Astrocyte (in vitro differentiated cells and primary cell): ENCODE measurements around the gene PPTC7. TPM values are rescaled to one million over a fixed set of nuclear protein-coding genes. Genes with fewer than 3 reads are reported as not detected.
"Not testable (repeated sequence)": the region's sequence is repeated elsewhere in the genome, so short reads cannot be mapped to it uniquely, and the experiment has no call there.

ENCODE experiments used
- DNase-seq: peaks from one replicate; pipeline ENCODE4 v3.0.0-alpha.2; 2010; ENCODE audit warnings: low read depth
- FAIRE-seq: peaks from 2 replicates; lab custom pipeline; 2011; peaks lifted over from hg19 to GRCh38; lab: Jason Lieb, UNC
- H2AFZ ChIP-seq: 2 replicates; pipeline ENCODE4 v1.6.0; 2012; ENCODE audit warnings: low read depth, low read length, inconsistent platforms
- H3K27ac ChIP-seq: 2 replicates; pipeline ENCODE4 v1.5.1; 2011; ENCODE audit warnings: low read depth, low read length, inconsistent platforms
- H3K27me3 ChIP-seq: 2 replicates; pipeline ENCODE4 v1.6.0; 2011; ENCODE audit warnings: low read length, inconsistent platforms; ENCODE audit not compliant: insufficient read depth
- H3K36me3 ChIP-seq: 2 replicates; pipeline ENCODE4 v1.5.1; 2011; ENCODE audit warnings: low read length, inconsistent platforms; ENCODE audit not compliant: insufficient read depth
- H3K4me1 ChIP-seq: 2 replicates; pipeline ENCODE4 v1.5.1; 2011; ENCODE audit warnings: low read length, inconsistent platforms; ENCODE audit not compliant: insufficient read depth
- H3K4me2 ChIP-seq: 2 replicates; pipeline ENCODE4 v1.6.0; 2012; ENCODE audit warnings: low read length, inconsistent platforms
- H3K4me3 ChIP-seq: 2 replicates; pipeline ENCODE4 v1.5.1; 2011; ENCODE audit warnings: low read depth, mild to moderate bottlenecking, low read length, inconsistent platforms; ENCODE audit not compliant: insufficient read depth
- H3K79me2 ChIP-seq: 2 replicates; pipeline ENCODE4 v1.6.0; 2012; ENCODE audit warnings: mild to moderate bottlenecking, low read length, inconsistent platforms; ENCODE audit not compliant: insufficient read depth
- H3K9ac ChIP-seq: 2 replicates; pipeline ENCODE4 v1.6.0; 2012; ENCODE audit warnings: mild to moderate bottlenecking, low read length, inconsistent platforms
- H3K9me3 ChIP-seq: 2 replicates; pipeline ENCODE4 v1.5.1; 2012; ENCODE audit warnings: low read depth, mild to moderate bottlenecking, low read length, inconsistent platforms; ENCODE audit not compliant: insufficient read depth
- H4K20me1 ChIP-seq: 2 replicates; pipeline ENCODE4 v1.6.0; 2012; ENCODE audit warnings: low read length, inconsistent platforms; ENCODE audit not compliant: insufficient read depth
- H3K27ac Mint-ChIP-seq: one replicate; pipeline ENCODE4 v1.8.0; 2021; ENCODE audit warnings: mild to moderate bottlenecking, mixed read lengths; ENCODE audit not compliant: unreplicated experiment
- H3K27me3 Mint-ChIP-seq: one replicate; pipeline ENCODE4 v1.8.0; 2021; ENCODE audit warnings: low read depth, mixed read lengths; ENCODE audit not compliant: unreplicated experiment
- H3K36me3 Mint-ChIP-seq: one replicate; pipeline ENCODE4 v1.8.0; 2021; ENCODE audit warnings: low read depth, mixed read lengths; ENCODE audit not compliant: unreplicated experiment
- H3K4me1 Mint-ChIP-seq: one replicate; pipeline ENCODE4 v1.8.0; 2021; ENCODE audit warnings: low read depth, mixed read lengths; ENCODE audit not compliant: unreplicated experiment
- H3K4me3 Mint-ChIP-seq: one replicate; pipeline ENCODE4 v1.8.0; 2021; ENCODE audit warnings: mild to moderate bottlenecking, moderate library complexity, mixed read lengths; ENCODE audit not compliant: unreplicated experiment
- H3K9me3 Mint-ChIP-seq: one replicate; pipeline ENCODE4 v1.8.0; 2021; ENCODE audit warnings: mild to moderate bottlenecking, mixed read lengths; ENCODE audit not compliant: unreplicated experiment
- CTCF ChIP-seq: IDR thresholded peaks from 2 replicates; pipeline ENCODE4 v1.5.1; 2011; ENCODE audit warnings: low read depth, mild to moderate bottlenecking, inconsistent platforms, low read length, moderate library complexity; ENCODE audit not compliant: insufficient read depth
- EZH2 ChIP-seq: IDR thresholded peaks from 2 replicates; pipeline ENCODE4 v1.6.1; 2012; ENCODE audit warnings: mild to moderate bottlenecking, low read length, inconsistent platforms; ENCODE audit not compliant: insufficient read depth
- total RNA-seq: library from RNA; stranded (reverse); gene quantifications from 2 replicates; pipeline ENCODE4 v1.2.1, GENCODE V29; 2021

The PPTC7 gene
- total RNA-seq, 1 donor from 2014 or later: 16.6 TPM

- peaks cover 2% of the 10 kb centered on the region for H3K4me1 Mint-ChIP-seq
- no peaks in the 10 kb centered on the region for H3K9me3 ChIP-seq
- H3K9me3 Mint-ChIP-seq: no peaks in the 10 kb centered on the region
- H3K27ac Mint-ChIP-seq: peak overlapping the region; percentile 77
- H3K36me3 Mint-ChIP-seq: no peaks in the 10 kb centered on the region
- peaks cover 3% of the 10 kb centered on the region for H3K36me3 ChIP-seq
- H3K27me3 ChIP-seq: no peaks in the 10 kb centered on the region
- no peaks in the 10 kb centered on the region for H3K27me3 Mint-ChIP-seq
- peak overlapping the region; percentile 86 for H3K4me3 Mint-ChIP-seq
- DNase-seq: no peak
- H3K4me2 ChIP-seq: peak overlapping the region; percentile 94
- H3K4me1 ChIP-seq: peaks cover 7% of the 10 kb centered on the region
- FAIRE-seq: no peak
- peak overlapping the region; percentile 98 for H2AFZ ChIP-seq
- no peak for TF ChIP-seq EZH2
- no peak for TF ChIP-seq CTCF
- H3K79me2 ChIP-seq: peaks cover 2% of the 10 kb centered on the region
- H3K27ac ChIP-seq: peak overlapping the region; percentile 71
- H3K4me3 ChIP-seq: peak overlapping the region; percentile 75
- H3K9ac ChIP-seq: peak overlapping the region; percentile 89
- H4K20me1 ChIP-seq: no peaks in the 10 kb centered on the region
Measured at GRCh38 chr12:110613071-110613770, 30.1 kb upstream of the PPTC7 start.

DNA sequence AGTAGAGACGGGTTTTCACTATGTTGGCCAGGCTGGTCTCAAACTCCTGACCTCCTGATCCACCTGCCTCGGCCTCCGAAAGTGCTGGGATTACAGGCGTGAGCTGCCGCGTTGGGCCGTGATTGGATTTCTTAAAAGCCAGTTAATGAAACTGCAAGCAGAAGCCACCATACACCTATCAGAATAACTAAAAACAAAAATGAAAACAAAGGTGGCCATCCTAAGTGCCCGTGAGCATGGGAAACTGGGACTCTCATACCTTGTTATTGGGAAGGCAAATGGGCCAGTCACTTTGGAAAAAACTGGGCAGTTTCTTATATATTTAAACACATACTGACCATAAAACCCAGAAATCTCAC is 23.1 kb upstream of the PPTC7 start:
- Histone ChIP-seq H3K9me3 (no peaks in the 10 kb centered on the region), H3K27me3 (no peaks in the 10 kb centered on the region), H3K4me3 (no peak overlapping the region), H3K36me3 (no peaks in the 10 kb centered on the region), H3K9ac (no peak overlapping the region), H3K4me1 (no peaks in the 10 kb centered on the region), H3K79me2 (no peaks in the 10 kb centered on the region), H4K20me1 (no peaks in the 10 kb centered on the region), H3K27ac (no peak overlapping the region), H3K4me2 (no peak overlapping the region), H2AFZ (no peak overlapping the region)
- Mint-ChIP-seq H3K4me3 (no peak overlapping the region), H3K4me1 (no peaks in the 10 kb centered on the region), H3K9me3 (no peaks in the 10 kb centered on the region), H3K27ac (no peak overlapping the region), H3K36me3 (no peaks in the 10 kb centered on the region), H3K27me3 (no peaks in the 10 kb centered on the region)
- TF ChIP-seq EZH2 (no peak), CTCF (no peak)
- FAIRE-seq (no peak), DNase-seq (no peak)

- DNase-seq, H3K79me2 ChIP-seq, H2AFZ ChIP-seq, H3K27me3 Mint-ChIP-seq, H3K4me2 ChIP-seq, H4K20me1 ChIP-seq, H3K4me1 Mint-ChIP-seq, H3K4me3 ChIP-seq, H3K27me3 ChIP-seq, FAIRE-seq, H3K36me3 ChIP-seq, H3K4me1 ChIP-seq, H3K36me3 Mint-ChIP-seq, H3K9me3 ChIP-seq, H3K4me3 Mint-ChIP-seq, H3K27ac Mint-ChIP-seq, H3K9ac ChIP-seq, H3K9me3 Mint-ChIP-seq, H3K27ac ChIP-seq: not testable (repeated sequence)
- TF ChIP-seq CTCF: peak; percentile 83
Measured at GRCh38 chr12:110602085-110602814, 19.1 kb upstream of the PPTC7 start.
